GM21825 (cell line): ENCODE data around the gene EIF4H.
"Not testable (repeated sequence)": the region's sequence is repeated elsewhere in the genome, so short reads cannot be mapped to it uniquely, and the experiment has no call there.

ENCODE experiments used
- ATAC-seq: cut with Tn5 transposase; IDR thresholded peaks from one replicate; pipeline ENCODE4 v1.9.1; 2021; ENCODE audit warnings: mild to moderate bottlenecking, moderate library complexity; ENCODE audit not compliant: unreplicated experiment

The EIF4H gene

GRCh38 chr7:74173866-74174605 is at the start of gene EIF4H:
TSS of gene EIF4H (plus strand) at chr7:74174356. CDS start at chr7:74174384, 28 bp downstream.
- ATAC-seq = peak; percentile 81

- no peak for ATAC-seq
Observed at GRCh38 chr7:74126220-74126880, 47.8 kb upstream of the EIF4H start.

GRCh38 chr7:74129887-74130286 is 44.3 kb upstream of the EIF4H start:
- no peak for ATAC-seq

GRCh38 chr7:74130518-74130917 is 43.6 kb upstream of the EIF4H start:
- no peak for ATAC-seq

GRCh38 chr7:74134117-74134620 is 40.0 kb upstream of the EIF4H start:
- ATAC-seq = no peak

GRCh38 chr7:74138334-74138867 is 35.8 kb upstream of the EIF4H start:
- ATAC-seq = no peak

- ATAC-seq = no peak
Observed at GRCh38 chr7:74138945-74139843, 35.0 kb upstream of the EIF4H start.

GRCh38 chr7:74141705-74142104 is 32.5 kb upstream of the EIF4H start:
- ATAC-seq = no peak

GRCh38 chr7:74143383-74143782 is 30.8 kb upstream of the EIF4H start:
- ATAC-seq = no peak

GRCh38 chr7:74148491-74148890 is 25.7 kb upstream of the EIF4H start:
- no peak for ATAC-seq

GRCh38 chr7:74149071-74149470 is 25.1 kb upstream of the EIF4H start:
- no peak for ATAC-seq

- ATAC-seq = no peak
Observed at GRCh38 chr7:74149603-74150002, 24.6 kb upstream of the EIF4H start.

GRCh38 chr7:74153736-74154135 is 20.4 kb upstream of the EIF4H start:
- no peak for ATAC-seq

GRCh38 chr7:74155810-74156395 is 18.3 kb upstream of the EIF4H start:
- no peak for ATAC-seq

GRCh38 chr7:74157605-74158004 is 16.6 kb upstream of the EIF4H start:
- ATAC-seq = no peak

- ATAC-seq = no peak
Observed at GRCh38 chr7:74164985-74165456, 9.1 kb upstream of the EIF4H start.

- ATAC-seq = no peak
Observed at GRCh38 chr7:74165867-74166593, 8.1 kb upstream of the EIF4H start.

GRCh38 chr7:74167324-74167723 is 6.8 kb upstream of the EIF4H start:
- ATAC-seq = not testable (repeated sequence)

- no peak for ATAC-seq
Observed at GRCh38 chr7:74173074-74173473, 1.1 kb upstream of the EIF4H start.

GRCh38 chr7:74173491-74173865 is 678 bp upstream of the EIF4H start:
- no peak for ATAC-seq
